Measurements from ENCODE around the gene SMAGP.

GRCh38 chr12:51246254-51246853, 23.9 kb downstream of the SMAGP start:
- no peak for TF ChIP-seq CTCF (IDR thresholded peaks at IDR 0.05)
- no peak for TF ChIP-seq POLR2A (IDR thresholded peaks at IDR 0.05)
- TF ChIP-seq EP300 (IDR thresholded peaks at IDR 0.05; ENCODE audit: low read depth): no peak
- peak in 1 of 3 donors; percentile 6 for TF ChIP-seq POLR2AphosphoS5 (IDR thresholded peaks at IDR 0.05)
